SK-N-MC (cell line): ENCODE results near the gene FBXO21.

Source experiments
- EZH2 ChIP-seq: fragments of 200-600 bp; sonication (generic); IDR thresholded peaks from one replicate; pipeline ENCODE4 v1.6.1; 2017; ENCODE audit warnings: antibody characterized with exemption
- FOXP2 ChIP-seq: optimal IDR thresholded peaks from 2 replicates; pipeline ENCODE3; 2011; ENCODE audit warnings: mild to moderate bottlenecking, moderate library complexity; ENCODE audit not compliant: insufficient read depth; ENCODE audit errors: extremely low read length, control extremely low read depth
- POLR2AphosphoS5 ChIP-seq: IDR thresholded peaks from 2 replicates; pipeline ENCODE4 v1.6.1; 2012; ENCODE audit warnings: mild to moderate bottlenecking, low read depth, low read length, borderline replicate concordance

DNA sequence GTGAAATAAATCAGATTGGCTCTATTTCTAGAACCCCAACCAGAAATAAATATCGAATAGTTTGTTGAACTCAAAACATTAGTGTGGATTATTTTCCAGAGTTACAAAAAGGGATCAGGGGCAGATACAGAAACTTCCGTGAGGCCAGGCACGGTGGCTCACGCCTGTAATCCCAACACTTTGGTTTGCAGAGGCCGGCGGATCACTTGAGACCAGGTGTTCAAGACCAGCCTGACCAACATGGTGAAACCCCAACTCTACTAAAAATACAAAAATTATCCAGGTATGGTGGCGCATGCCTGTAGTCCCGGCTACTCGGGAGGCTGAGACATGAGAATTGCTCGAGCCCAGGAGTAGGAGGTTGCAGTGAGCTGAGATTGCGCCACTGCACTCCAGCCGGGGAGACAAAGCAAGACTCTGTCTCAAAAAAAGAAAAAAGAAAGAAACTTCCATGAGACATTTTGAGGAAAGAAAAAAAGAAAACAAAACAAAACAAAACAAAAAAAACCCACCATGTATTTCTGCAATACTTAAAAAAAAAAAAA, 2.1 kb downstream of the FBXO21 start:
- TF ChIP-seq POLR2AphosphoS5: no peak
- no peak for TF ChIP-seq EZH2
- TF ChIP-seq FOXP2: no peak
